K562 (cell line): ENCODE measurements around the gene IQSEC3. TPM values are rescaled to one million over a fixed set of nuclear protein-coding genes. Genes with fewer than 3 reads are reported as not detected.
"Not testable (repeated sequence)": the region's sequence is repeated elsewhere in the genome, so short reads cannot be mapped to it uniquely, and the experiment has no call there.

Experiments used
- ATAC-seq: fragments of 200-7000 bp; cut with Tn5 transposase; 3 replicates; pipeline ENCODE4 v1.9.1; 2020; ENCODE audit warnings: moderate library complexity
- BruUV-seq: library from RNA; stranded (reverse); fragments of 400-500 nt; replicated peaks from 2 replicates; lab custom pipeline; 2021; lab: Mats Ljungman, UMichigan
- CTCF ChIA-PET: fragments of 300-600 bp; formaldehyde crosslinking; extraction: SDS; loops from one replicate; lab custom pipeline; 2021; ENCODE audit warnings: low intra/inter-chr PET ratio; lab: Yijun Ruan, JAX
- POLR2A ChIA-PET: fragments of 300-600, 350-650 bp; sonication (Branson Sonifier 250); formaldehyde crosslinking; extraction: SDS; loops from one replicate; lab custom pipeline; 2021; ENCODE audit warnings: antibody characterized with exemption, inconsistent platforms; lab: Yijun Ruan, JAX
- DNase-seq, 4 experiments: peaks; one replicate each; pipeline versions ENCODE4 v3.0.0 to v3.0.0-alpha.2; 2011 to 2018; ENCODE audit warnings: low spot score in 3 of 4, mixed read lengths in 3 of 4; ENCODE audit errors: extremely low read depth in 1 of 4
- FAIRE-seq: peaks from 2 replicates; lab custom pipeline; 2011; peaks lifted over from hg19 to GRCh38; lab: Jason Lieb, UNC
- H2AFZ ChIP-seq: 2 replicates; pipeline ENCODE4 v1.6.0; 2011; ENCODE audit warnings: low read depth, low read length, control low read depth, inconsistent platforms
- H3K27ac ChIP-seq: fragments of 200-600 bp; 3 replicates; pipeline ENCODE4 v1.8.0; 2011; ENCODE audit warnings: low read depth, mild to moderate bottlenecking, control low read depth, inconsistent platforms, low read length, moderate library complexity, mixed read lengths; ENCODE audit errors: extremely low read depth
- H3K27me3 ChIP-seq, 2 experiments: fragments of 300-600 bp in 1 of 2; 2 replicates in 1 of 2; 3 replicates in 1 of 2; pipeline versions ENCODE4 v1.6.0 to v1.8.0; 2011; ENCODE audit warnings: inconsistent platforms in 2 of 2, low read length in 2 of 2, mild to moderate bottlenecking in 1 of 2, mixed read lengths in 1 of 2, moderate library complexity in 1 of 2; ENCODE audit not compliant: control insufficient read depth in 2 of 2, insufficient read depth in 2 of 2
- H3K36me3 ChIP-seq: fragments of 300-600 bp; 3 replicates; pipeline ENCODE4 v1.8.0; 2011; ENCODE audit warnings: mild to moderate bottlenecking, low read length, inconsistent platforms; ENCODE audit not compliant: control insufficient read depth, insufficient read depth
- H3K4me1 ChIP-seq, 2 experiments: fragments of 200-600 bp in 1 of 2; replicated peaks in 1 of 2; 2 replicates in 1 of 2; 3 replicates in 1 of 2; pipeline versions ENCODE4 v1.5.1 to v1.8.0; 2011; ENCODE audit warnings: inconsistent platforms in 2 of 2, low read length in 2 of 2, mild to moderate bottlenecking in 1 of 2, mixed read lengths in 1 of 2, moderate library complexity in 1 of 2; ENCODE audit not compliant: control insufficient read depth in 2 of 2, insufficient read depth in 2 of 2
- H3K4me2 ChIP-seq: 2 replicates; pipeline ENCODE4 v1.6.1; 2011; ENCODE audit warnings: low read length, control low read depth, inconsistent platforms, mixed read lengths; ENCODE audit not compliant: insufficient read depth
- H3K4me3 ChIP-seq: fragments of 200-600 bp; sonication (generic), shearing (Covaris generic); 2 replicates; pipeline ENCODE4 v1.5.1; 2016; ENCODE audit warnings: control low read depth, inconsistent platforms
- H3K79me2 ChIP-seq: fragments of 200-600 bp; 3 replicates; pipeline ENCODE4 v1.8.0; 2011; ENCODE audit warnings: low read length, inconsistent platforms; ENCODE audit not compliant: control insufficient read depth, insufficient read depth
- H3K9ac ChIP-seq, 2 experiments: 2 replicates each; pipeline versions ENCODE4 v1.6.0 to v1.6.1; 2011; ENCODE audit warnings: low read depth in 2 of 2, low read length in 2 of 2, control low read depth in 1 of 2, inconsistent platforms in 1 of 2, mild to moderate bottlenecking in 1 of 2, mixed read lengths in 1 of 2; ENCODE audit not compliant: insufficient read depth in 1 of 2
- H3K9me1 ChIP-seq: one replicate; pipeline ENCODE4 v1.6.0; 2011; ENCODE audit warnings: inconsistent platforms, mild to moderate bottlenecking, low read length, moderate library complexity; ENCODE audit not compliant: control insufficient read depth, insufficient read depth
- H3K9me3 ChIP-seq: replicated peaks from 2 replicates; pipeline ENCODE4 v1.5.1; 2011; ENCODE audit warnings: low read depth, low read length, inconsistent platforms; ENCODE audit not compliant: control insufficient read depth, insufficient read depth
- H4K20me1 ChIP-seq: replicated peaks from 2 replicates; pipeline ENCODE4 v1.6.1; 2011; ENCODE audit warnings: low read length, inconsistent platforms, mixed read lengths; ENCODE audit not compliant: control insufficient read depth, insufficient read depth
- WGBS: fragments of 100-300 bp; shearing (Covaris generic); methylation state at CpG from one replicate; pipeline ENCODE4 v1.1.6; 2016; ENCODE audit warnings: low coverage, mixed read lengths; ENCODE audit not compliant: insufficient coverage; ENCODE audit errors: missing lambda C conversion rate; 5-methylcytosine and 5-hydroxymethylcytosine counted together
- in situ Hi-C: fragments of 300-500 bp; cut with MboI; formaldehyde crosslinking; loops from 4 replicates; pipeline ENCODE4 v1.15.0; 2018; ENCODE audit warnings: inconsistent platforms, mixed read lengths
- intact Hi-C: fragments of 100-400 bp; cut with micrococcal nuclease; formaldehyde crosslinking; loops from 2 replicates; pipeline ENCODE4 v1.14.2; 2022
- polyA plus RNA-seq, 8 experiments: library from polyadenylated mRNA; depleted of rRNA in 4 of 8; stranded (reverse) in 5 of 8; unstranded in 3 of 8; fragments of >200 nt; fragmentation: Nextera tagmentation in 2 of 8; fragmentation: Illumina TruSeq in 1 of 8; extraction: Ambion mirVana in 2 of 8; extraction: Trizol in 1 of 8; gene quantifications; 2 replicates each; pipeline versions ENCODE4 v1.2.1 to v1.2.3, GENCODE V29; 2011 to 2014; ENCODE audit warnings: inconsistent platforms in 1 of 8, missing spikeins in 1 of 8
- total RNA-seq, 7 experiments: library from RNA; depleted of rRNA in 6 of 7; stranded (reverse); fragments of >200 nt in 6 of 7; fragmentation: Illumina TruSeq in 2 of 7; extraction: Trizol in 2 of 7; gene quantifications; 2 replicates each; pipeline versions ENCODE4 v1.2.1 to v1.2.3, GENCODE V29; 2011 to 2021; ENCODE audit warnings: low replicate concordance in 1 of 7

Gene IQSEC3
- total and polyA plus RNA-seq, 9 of the 15 experiments (the other 6 are each of a cell fraction or from before 2014, with no cell fraction given), result under 0.01 to 0.25 (median 0.08) TPM; not detected in 3

GRCh38 chr12:18821-19567 lies 47.6 kb upstream of the IQSEC3 start:
- CTCF ChIA-PET, result not testable (repeated sequence)
- peaks cover 12% of the 10 kb centered on the region; the same call in 2 of the 3 replicates for H3K36me3 ChIP-seq

GRCh38 chr12:19906-20305 lies 46.7 kb upstream of the IQSEC3 start:
- in situ Hi-C loops, H3K9me3 ChIP-seq, H3K27me3 ChIP-seq, FAIRE-seq, ATAC-seq, H4K20me1 ChIP-seq, BruUV-seq, H3K4me3 ChIP-seq, intact Hi-C loops, DNase-seq, H3K9me1 ChIP-seq, H2AFZ ChIP-seq, H3K27ac ChIP-seq, CTCF ChIA-PET, H3K9ac ChIP-seq, H3K4me2 ChIP-seq, POLR2A ChIA-PET, H3K79me2 ChIP-seq, H3K4me1 ChIP-seq: not testable (repeated sequence)
- 52% methylated on average over 7 of the region's 11 CpGs for WGBS
- peaks cover 12% of the 10 kb centered on the region; the same call in 2 of the 3 replicates for H3K36me3 ChIP-seq

More at GRCh38 chr12:18821-19567, 47.6 kb upstream of the IQSEC3 start:
- POLR2A ChIA-PET, in situ Hi-C loops, H3K9ac ChIP-seq, BruUV-seq, H3K9me3 ChIP-seq, H3K4me2 ChIP-seq, H3K27ac ChIP-seq, ATAC-seq, DNase-seq, H3K27me3 ChIP-seq, FAIRE-seq, H2AFZ ChIP-seq, H3K4me3 ChIP-seq, H4K20me1 ChIP-seq, H3K9me1 ChIP-seq, intact Hi-C loops, H3K79me2 ChIP-seq: not testable (repeated sequence)
- 63% methylated on average over 8 of the region's 26 CpGs for WGBS
- H3K4me1 ChIP-seq, result peaks cover 0 to 11% of the 10 kb centered on the region in 2 experiments; a peak in 3 of 5 replicates
